ENCODE measurements around the gene FUNDC2.

Gene FUNDC2

DNA sequence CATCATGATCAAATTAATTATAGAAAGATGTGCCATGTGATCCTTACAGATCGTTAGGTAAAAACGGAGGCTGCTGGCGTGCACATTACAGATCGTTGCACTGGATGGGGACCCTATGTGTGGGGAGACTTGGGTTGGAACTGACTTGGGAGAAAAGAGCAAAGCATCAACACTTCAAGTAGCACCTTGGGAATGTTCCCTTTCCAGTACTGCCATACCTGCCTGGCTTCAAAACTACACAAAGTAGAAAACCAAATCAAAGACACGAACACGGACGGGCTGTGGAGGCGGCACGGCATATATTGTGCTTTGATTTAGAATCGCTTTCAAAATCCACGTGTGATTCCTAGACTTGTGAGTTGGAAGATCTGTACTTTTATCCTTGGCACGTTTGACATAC lies 43.4 kb downstream of the FUNDC2 start:
- no peak for DNase-seq (ENCODE audit: low read depth in 3 of 3)

DNA sequence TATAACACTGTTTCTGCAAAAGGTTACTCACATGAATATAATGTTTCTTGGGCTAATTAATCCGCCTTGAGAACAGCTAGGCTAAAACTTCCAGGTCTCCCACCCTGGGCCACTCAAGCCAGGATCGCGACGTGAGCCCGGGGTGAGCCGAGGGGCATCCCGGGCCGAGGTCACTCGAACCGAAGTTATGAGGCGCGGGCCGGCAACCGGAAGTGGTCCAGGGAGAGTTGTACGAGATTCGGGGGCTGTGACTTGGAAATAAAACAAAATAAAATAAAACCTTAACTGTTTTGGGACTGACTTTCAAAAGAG lies 44.0 kb downstream of the FUNDC2 start:
- no peak for DNase-seq (ENCODE audit: low read depth in 3 of 3)

DNA sequence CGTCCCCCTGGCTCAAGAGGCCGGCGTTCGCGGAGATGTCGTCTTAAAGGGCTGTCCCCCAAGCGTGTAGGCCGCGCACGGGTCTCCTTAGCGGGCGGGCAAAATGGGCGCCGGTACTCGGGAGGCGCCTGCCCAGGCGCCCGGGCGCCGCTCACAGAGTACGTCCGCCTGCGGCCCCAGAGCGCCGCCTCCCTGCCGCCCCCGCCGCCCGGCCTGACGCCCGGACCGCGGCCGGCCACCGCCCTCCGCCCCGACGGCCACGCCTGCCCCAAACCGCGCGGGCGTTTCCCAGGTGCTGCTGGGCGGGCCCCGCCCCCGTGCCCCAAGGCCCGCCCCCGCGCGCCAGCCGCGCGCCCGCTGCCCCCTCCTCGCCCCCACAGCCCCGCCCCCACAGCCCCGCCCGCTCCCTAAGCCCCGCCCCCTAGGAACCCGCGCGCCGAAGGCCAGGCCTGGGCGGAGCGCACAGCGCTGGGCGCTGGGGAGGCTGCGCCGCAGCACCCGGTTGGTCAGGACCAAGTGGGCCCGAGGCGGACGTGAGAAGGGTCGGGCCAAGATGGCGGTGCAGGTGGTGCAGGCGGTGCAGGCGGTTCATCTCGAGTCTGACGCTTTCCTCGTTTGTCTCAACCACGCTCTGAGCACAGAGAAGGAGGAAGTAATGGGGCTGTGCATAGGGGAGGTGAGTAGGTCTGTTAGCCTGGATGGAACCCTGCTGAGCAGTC lies 44.5 kb downstream of the FUNDC2 start, which contains the start of the genes BRCC3, CMC4 and MTCP1:
Gene BRCC3 (plus strand): TSS at position 534 of the 719 bp plus-strand sequence. CDS start 20 bp downstream, at position 554.
Gene CMC4 (minus strand): TSS at position 162 of the 719 bp plus-strand sequence. CDS start 7,113 bp downstream, outside the sequence.
Gene MTCP1 (minus strand): TSS at position 162 of the 719 bp plus-strand sequence. CDS start 5,126 bp downstream, outside the sequence.
- DNase-seq (ENCODE audit: low read depth in 3 of 3) = peak; percentile 49 to 61 (median 50)

DNA sequence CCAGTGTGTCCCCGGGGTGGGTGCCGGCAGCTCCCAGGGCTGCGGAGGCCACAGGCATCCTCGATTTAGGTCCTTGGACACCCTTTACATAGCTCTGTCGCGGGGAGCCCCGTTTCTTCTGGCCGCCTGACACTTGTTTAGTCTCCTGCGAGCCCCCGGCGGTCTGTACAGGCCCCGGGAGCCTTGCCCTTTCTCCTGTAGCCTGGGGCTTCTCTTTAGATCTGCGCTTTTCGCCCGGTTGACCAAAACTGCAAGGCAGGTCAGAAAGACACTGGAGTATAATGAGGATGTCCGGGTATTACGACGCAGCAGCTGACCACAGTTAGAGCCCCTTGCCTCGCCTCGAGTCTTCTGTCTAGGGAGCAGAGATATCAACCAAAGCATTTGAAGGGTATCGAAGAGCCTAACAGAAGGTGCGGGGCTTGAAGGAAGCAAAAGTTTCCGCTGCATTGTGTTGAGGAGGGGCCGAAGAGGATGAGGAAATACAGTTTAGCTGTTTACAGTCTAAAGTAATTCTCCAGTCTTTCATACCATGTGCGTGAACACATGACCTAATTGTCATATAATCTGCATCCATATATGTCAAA lies 45.1 kb downstream of the FUNDC2 start:
- DNase-seq (ENCODE audit: low read depth in 3 of 3) = no peak

DNA sequence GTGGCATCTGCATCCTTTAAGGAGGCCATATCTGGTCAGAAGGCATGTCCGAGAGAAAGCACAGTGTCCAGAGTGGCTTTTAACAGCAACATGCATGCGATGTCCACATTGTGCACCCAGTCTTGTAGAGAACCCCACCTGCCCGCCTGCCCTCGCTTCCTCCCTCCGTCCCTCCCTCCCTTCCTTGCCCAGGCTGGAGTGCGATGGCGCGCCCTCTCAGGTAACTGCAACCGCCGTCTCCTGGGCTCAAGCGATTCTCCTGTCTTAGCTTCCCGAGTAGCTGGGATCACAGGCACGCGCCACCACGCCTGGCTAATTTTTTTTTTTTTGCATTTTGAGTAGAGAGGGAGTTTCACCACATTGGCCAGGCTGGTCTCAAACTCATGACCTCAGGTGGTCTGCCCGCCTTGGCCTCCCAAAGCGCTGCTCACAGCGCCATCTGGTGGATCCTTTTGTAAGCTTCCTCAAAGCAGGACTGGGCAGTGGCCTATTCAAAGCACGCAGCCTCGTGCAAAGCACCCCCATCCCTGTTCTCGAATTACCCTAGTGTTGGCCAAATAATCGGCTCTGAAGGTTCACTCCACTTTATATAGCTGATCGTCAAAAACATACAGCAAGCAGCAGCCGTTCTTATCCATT lies 59.7 kb downstream of the FUNDC2 start:
- peak in 1 of 3 experiments; percentile 16 for DNase-seq (ENCODE audit: low read depth in 3 of 3)

DNA sequence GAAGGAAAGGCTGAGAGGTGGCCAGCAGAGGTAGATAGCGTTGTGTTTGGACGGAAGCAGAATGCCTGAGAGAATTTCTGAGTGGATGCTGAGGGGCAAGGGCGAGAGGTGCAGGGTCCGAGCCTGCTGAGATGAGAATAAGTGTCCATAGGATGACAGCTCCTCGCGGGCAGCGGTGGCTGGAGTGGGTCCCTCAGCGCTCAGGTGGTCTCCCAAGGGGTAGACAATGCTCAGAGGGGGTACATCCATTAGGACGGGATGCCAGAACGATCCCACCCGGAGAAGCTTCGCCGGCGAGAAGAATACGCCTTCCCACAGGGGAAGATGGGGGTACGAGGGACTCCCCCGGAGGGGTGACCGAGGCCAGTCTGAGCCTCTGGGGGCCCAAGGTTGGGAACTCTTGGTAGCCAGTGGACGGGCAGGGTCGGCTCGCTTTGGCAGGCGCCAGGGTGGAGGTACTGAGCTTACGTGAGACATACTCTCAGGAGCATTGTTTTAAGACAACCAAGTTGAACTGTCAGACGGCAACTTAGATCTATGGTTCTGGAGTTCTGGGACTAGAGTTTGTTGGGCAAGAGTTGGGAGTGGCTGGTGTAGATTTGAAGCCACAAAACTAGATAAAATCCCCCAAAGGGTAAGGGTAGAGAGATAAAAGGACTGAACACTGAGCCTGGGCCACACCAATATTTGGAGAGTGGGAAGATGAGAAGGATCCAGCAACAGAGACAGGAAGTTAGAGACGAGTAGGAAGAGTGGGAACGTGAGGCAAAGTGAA lies 60.5 kb downstream of the FUNDC2 start:
- no peak for DNase-seq (ENCODE audit: low read depth in 3 of 3)

DNA sequence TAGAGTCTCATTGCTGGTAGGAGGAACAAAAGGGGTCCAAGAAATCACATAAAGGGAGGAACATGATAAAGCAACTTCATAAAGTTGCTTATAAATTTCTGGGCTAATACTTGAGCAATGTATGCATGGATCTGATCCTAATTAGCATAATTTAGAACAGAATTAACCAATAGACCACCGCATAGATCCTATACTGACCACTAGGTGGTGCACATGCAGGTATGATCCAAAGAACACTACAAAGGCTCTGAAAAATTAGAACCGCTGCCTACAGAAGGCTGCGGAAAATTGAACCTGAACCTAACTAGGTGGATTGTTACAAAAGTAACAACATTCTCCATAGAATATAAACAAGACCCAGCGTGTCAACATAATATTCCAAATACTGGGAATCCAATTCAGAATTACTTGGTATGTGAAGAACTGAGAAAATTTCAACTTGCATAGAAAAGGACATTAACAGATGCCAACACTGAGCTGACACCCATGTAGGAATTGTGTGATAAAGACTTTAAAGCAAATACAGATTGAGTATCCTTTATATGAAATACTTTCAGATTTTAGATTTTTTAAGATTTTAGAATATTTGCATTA lies 67.9 kb downstream of the FUNDC2 start:
- no peak for DNase-seq (ENCODE audit: low read depth in 3 of 3)

DNA sequence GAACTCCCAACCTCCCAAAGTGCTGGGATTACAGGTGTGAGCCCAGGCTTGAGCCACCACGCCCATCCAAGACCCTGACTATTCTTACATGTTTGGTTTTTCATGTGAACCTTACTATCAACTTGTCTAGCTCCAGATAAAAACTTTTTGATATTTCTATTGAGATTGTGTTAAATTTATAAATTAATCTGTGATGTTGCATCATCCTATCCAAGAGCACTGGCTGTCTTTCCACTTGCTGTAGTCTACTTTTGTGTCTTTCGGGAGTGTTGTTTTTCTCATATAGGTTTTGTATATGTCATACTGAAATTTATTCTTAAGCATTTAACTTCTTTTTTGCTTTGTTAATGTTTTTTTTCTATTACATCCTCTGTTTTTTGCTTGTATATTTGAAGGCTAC lies 79.3 kb downstream of the FUNDC2 start:
- DNase-seq (ENCODE audit: low read depth in 3 of 3) = no peak

DNA sequence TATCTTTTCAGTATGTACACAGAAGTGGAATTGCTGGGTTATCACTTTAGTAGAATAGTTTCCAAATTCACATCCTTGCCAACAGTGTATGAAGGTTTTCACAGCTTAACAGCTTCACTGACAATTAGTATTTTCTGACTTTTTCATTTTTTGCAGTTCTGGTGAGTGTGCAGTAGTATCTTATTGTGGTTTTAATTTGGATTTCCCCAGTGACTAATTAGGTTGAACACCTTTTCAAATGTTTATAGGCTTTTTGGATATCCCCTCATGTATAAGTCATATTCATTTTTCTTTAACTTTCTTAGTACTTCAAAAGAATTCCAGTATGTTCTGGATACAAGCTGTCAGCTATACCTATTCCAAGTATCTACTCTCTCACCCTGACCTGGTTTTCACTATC lies 81.8 kb downstream of the FUNDC2 start:
- no peak for DNase-seq (ENCODE audit: low read depth in 3 of 3)

All from stimulated activated CD4-positive, alpha-beta T cell treated with anti-CD3 and anti-CD28 coated beads, TNF-alpha, amount 100 ng/mL, for 4 hours (primary cell).